K562 (cell line): ENCODE measurements around the gene ATP5PO. TPM values are rescaled to one million over a fixed set of nuclear protein-coding genes. Genes with fewer than 3 reads are reported as not detected.

ENCODE experiments used
- ATAC-seq: fragments of 200-7000 bp; cut with Tn5 transposase; 3 replicates; pipeline ENCODE4 v1.9.1; 2020; ENCODE audit warnings: moderate library complexity
- BruUV-seq: library from RNA; stranded (reverse); fragments of 400-500 nt; replicated peaks from 2 replicates; lab custom pipeline; 2021; lab: Mats Ljungman, UMichigan
- CTCF ChIA-PET: fragments of 300-600 bp; formaldehyde crosslinking; extraction: SDS; loops from one replicate; lab custom pipeline; 2021; ENCODE audit warnings: low intra/inter-chr PET ratio; lab: Yijun Ruan, JAX
- POLR2A ChIA-PET: fragments of 300-600, 350-650 bp; sonication (Branson Sonifier 250); formaldehyde crosslinking; extraction: SDS; loops from one replicate; lab custom pipeline; 2021; ENCODE audit warnings: antibody characterized with exemption, inconsistent platforms; lab: Yijun Ruan, JAX
- DNase-seq, 4 experiments: peaks; one replicate each; pipeline versions ENCODE4 v3.0.0 to v3.0.0-alpha.2; 2011 to 2018; ENCODE audit warnings: low spot score in 3 of 4, mixed read lengths in 3 of 4; ENCODE audit errors: extremely low read depth in 1 of 4
- FAIRE-seq: peaks from 2 replicates; lab custom pipeline; 2011; peaks lifted over from hg19 to GRCh38; lab: Jason Lieb, UNC
- H2AFZ ChIP-seq: 2 replicates; pipeline ENCODE4 v1.6.0; 2011; ENCODE audit warnings: low read depth, low read length, control low read depth, inconsistent platforms
- H3K27ac ChIP-seq: fragments of 200-600 bp; 3 replicates; pipeline ENCODE4 v1.8.0; 2011; ENCODE audit warnings: low read depth, mild to moderate bottlenecking, control low read depth, inconsistent platforms, low read length, moderate library complexity, mixed read lengths; ENCODE audit errors: extremely low read depth
- H3K27me3 ChIP-seq, 2 experiments: fragments of 300-600 bp in 1 of 2; 2 replicates in 1 of 2; 3 replicates in 1 of 2; pipeline versions ENCODE4 v1.6.0 to v1.8.0; 2011; ENCODE audit warnings: inconsistent platforms in 2 of 2, low read length in 2 of 2, mild to moderate bottlenecking in 1 of 2, mixed read lengths in 1 of 2, moderate library complexity in 1 of 2; ENCODE audit not compliant: control insufficient read depth in 2 of 2, insufficient read depth in 2 of 2
- H3K36me3 ChIP-seq: fragments of 300-600 bp; 3 replicates; pipeline ENCODE4 v1.8.0; 2011; ENCODE audit warnings: mild to moderate bottlenecking, low read length, inconsistent platforms; ENCODE audit not compliant: control insufficient read depth, insufficient read depth
- H3K4me1 ChIP-seq, 2 experiments: fragments of 200-600 bp in 1 of 2; replicated peaks in 1 of 2; 2 replicates in 1 of 2; 3 replicates in 1 of 2; pipeline versions ENCODE4 v1.5.1 to v1.8.0; 2011; ENCODE audit warnings: inconsistent platforms in 2 of 2, low read length in 2 of 2, mild to moderate bottlenecking in 1 of 2, mixed read lengths in 1 of 2, moderate library complexity in 1 of 2; ENCODE audit not compliant: control insufficient read depth in 2 of 2, insufficient read depth in 2 of 2
- H3K4me2 ChIP-seq: 2 replicates; pipeline ENCODE4 v1.6.1; 2011; ENCODE audit warnings: low read length, control low read depth, inconsistent platforms, mixed read lengths; ENCODE audit not compliant: insufficient read depth
- H3K4me3 ChIP-seq: fragments of 200-600 bp; sonication (generic), shearing (Covaris generic); 2 replicates; pipeline ENCODE4 v1.5.1; 2016; ENCODE audit warnings: control low read depth, inconsistent platforms
- H3K79me2 ChIP-seq: fragments of 200-600 bp; 3 replicates; pipeline ENCODE4 v1.8.0; 2011; ENCODE audit warnings: low read length, inconsistent platforms; ENCODE audit not compliant: control insufficient read depth, insufficient read depth
- H3K9ac ChIP-seq, 2 experiments: 2 replicates each; pipeline versions ENCODE4 v1.6.0 to v1.6.1; 2011; ENCODE audit warnings: low read depth in 2 of 2, low read length in 2 of 2, control low read depth in 1 of 2, inconsistent platforms in 1 of 2, mild to moderate bottlenecking in 1 of 2, mixed read lengths in 1 of 2; ENCODE audit not compliant: insufficient read depth in 1 of 2
- H3K9me1 ChIP-seq: one replicate; pipeline ENCODE4 v1.6.0; 2011; ENCODE audit warnings: inconsistent platforms, mild to moderate bottlenecking, low read length, moderate library complexity; ENCODE audit not compliant: control insufficient read depth, insufficient read depth
- H3K9me3 ChIP-seq: replicated peaks from 2 replicates; pipeline ENCODE4 v1.5.1; 2011; ENCODE audit warnings: low read depth, low read length, inconsistent platforms; ENCODE audit not compliant: control insufficient read depth, insufficient read depth
- H4K20me1 ChIP-seq: replicated peaks from 2 replicates; pipeline ENCODE4 v1.6.1; 2011; ENCODE audit warnings: low read length, inconsistent platforms, mixed read lengths; ENCODE audit not compliant: control insufficient read depth, insufficient read depth
- CGGBP1 ChIP-seq: fragments of 250-450 bp; sonication (Bioruptor Pico); IDR thresholded peaks from 2 replicates; pipeline ENCODE4 v1.9.0; 2021; ENCODE audit warnings: mild to moderate bottlenecking
- NFE2 ChIP-seq: IDR thresholded peaks from 2 replicates; pipeline ENCODE4 v1.6.1; 2014; ENCODE audit warnings: antibody characterized with exemption, low read depth
- SIN3A ChIP-seq, 2 experiments: fragments of 150-350 bp in 1 of 2; IDR thresholded peaks; 2 replicates each; pipeline ENCODE4 v1.6.1; 2011 to 2016; ENCODE audit warnings: borderline replicate concordance in 2 of 2, low read depth in 2 of 2, low read length in 2 of 2, mild to moderate bottlenecking in 2 of 2, moderate library complexity in 2 of 2; ENCODE audit not compliant: control insufficient read depth in 1 of 2
- SRSF3 ChIP-seq: fragments of 200-400 bp; formaldehyde crosslinking; IDR thresholded peaks from 2 replicates; pipeline ENCODE4 v1.6.1; 2016; ENCODE audit warnings: mild to moderate bottlenecking, low read length, moderate library complexity; ENCODE audit not compliant: insufficient read depth
- ZBTB11 ChIP-seq, 3 experiments: fragments of 200-800 bp in 1 of 3; fragments of 250-450 bp in 1 of 3; fragments of 450-650 bp in 1 of 3; sonication (Bioruptor Pico) in 1 of 3; sonication (Bioruptor generic) in 1 of 3; formaldehyde crosslinking in 1 of 3; IDR thresholded peaks; 2 replicates each; pipeline versions ENCODE4 v1.6.1 to v1.8.0; 2016 to 2022; ENCODE audit warnings: mild to moderate bottlenecking in 2 of 3, missing genetic modification characterization in 2 of 3, missing compliant biosample characterization in 1 of 3, moderate library complexity in 1 of 3
- ZBTB9 ChIP-seq: fragments of 450-650 bp; formaldehyde crosslinking; IDR thresholded peaks from 2 replicates; pipeline ENCODE4 v1.4.0; 2020; ENCODE audit warnings: mild to moderate bottlenecking, moderate library complexity
- WGBS: fragments of 100-300 bp; shearing (Covaris generic); methylation state at CpG from one replicate; pipeline ENCODE4 v1.1.6; 2016; ENCODE audit warnings: low coverage, mixed read lengths; ENCODE audit not compliant: insufficient coverage; ENCODE audit errors: missing lambda C conversion rate; 5-methylcytosine and 5-hydroxymethylcytosine counted together
- in situ Hi-C: fragments of 300-500 bp; cut with MboI; formaldehyde crosslinking; loops from 4 replicates; pipeline ENCODE4 v1.15.0; 2018; ENCODE audit warnings: inconsistent platforms, mixed read lengths
- intact Hi-C: fragments of 100-400 bp; cut with micrococcal nuclease; formaldehyde crosslinking; loops from 2 replicates; pipeline ENCODE4 v1.14.2; 2022
- polyA plus RNA-seq, 8 experiments: library from polyadenylated mRNA; depleted of rRNA in 4 of 8; stranded (reverse) in 5 of 8; unstranded in 3 of 8; fragments of >200 nt; fragmentation: Nextera tagmentation in 2 of 8; fragmentation: Illumina TruSeq in 1 of 8; extraction: Ambion mirVana in 2 of 8; extraction: Trizol in 1 of 8; gene quantifications; 2 replicates each; pipeline versions ENCODE4 v1.2.1 to v1.2.3, GENCODE V29; 2011 to 2014; ENCODE audit warnings: inconsistent platforms in 1 of 8, missing spikeins in 1 of 8
- total RNA-seq, 7 experiments: library from RNA; depleted of rRNA in 6 of 7; stranded (reverse); fragments of >200 nt in 6 of 7; fragmentation: Illumina TruSeq in 2 of 7; extraction: Trizol in 2 of 7; gene quantifications; 2 replicates each; pipeline versions ENCODE4 v1.2.1 to v1.2.3, GENCODE V29; 2011 to 2021; ENCODE audit warnings: low replicate concordance in 1 of 7

Gene ATP5PO
- total and polyA plus RNA-seq, 9 of the 15 experiments (the other 6 are each of a cell fraction or from before 2014, with no cell fraction given): 367 to 2,722 (median 808) TPM

- no peak for TF ChIP-seq CGGBP1 (CRISPR knock-in tag)
- TF ChIP-seq, all 486 proteins: peak for 2
Measured at GRCh38 chr21:33954395-33954794, 38.8 kb upstream of the ATP5PO start (continued).

- no peak for DNase-seq
- FAIRE-seq: no peak
- whole genome bisulfite sequencing: 55% methylated on average over 8 of the region's 8 CpGs
- no TSS peak for BruUV-seq
- POLR2A ChIA-PET: interaction anchor here (0.6 to 2.2 kb wide), 5 partner anchors 11 to 26 kb away, joined by 3 to 10 read pairs (median 3); no protein-coding TSS in a partner anchor
- no peak for ATAC-seq
- H4K20me1 ChIP-seq: no peaks in the 10 kb centered on the region
- H3K27ac ChIP-seq: peak overlapping the region; percentile 2; the same call in 1 of the 3 replicates
- H2AFZ ChIP-seq: peak overlapping the region; percentile 47; the same call in 1 of the 2 replicates
- no peaks in the 10 kb centered on the region for H3K36me3 ChIP-seq
- no peaks in the 10 kb centered on the region for H3K79me2 ChIP-seq
- H3K9ac ChIP-seq: 0 out of 4 replicates have a peak overlapping the region, but pooled peaks of 1 of the 2 experiments have one; percentile 24
- CTCF ChIA-PET: no interaction called here
- no peaks in the 10 kb centered on the region for H3K27me3 ChIP-seq
- in situ Hi-C loops (no loop called here), intact Hi-C loops (no loop called here)
- H3K4me1 ChIP-seq: peaks cover 17 to 26% of the 10 kb centered on the region in 2 experiments
- H3K9me3 ChIP-seq: no peaks in the 10 kb centered on the region
- no peaks in the 10 kb centered on the region for H3K9me1 ChIP-seq
- H3K4me2 ChIP-seq: peak overlapping the region; percentile 25; the same call in 1 of the 2 replicates
- no peak overlapping the region for H3K4me3 ChIP-seq
- no peak for TF ChIP-seq SRSF3
- TF ChIP-seq ZBTB9 (CRISPR knock-in tag): no peak
- 0 out of 2 replicates have a peak, but pooled peaks have one; percentile 6 for TF ChIP-seq NFE2
- no peak for TF ChIP-seq SIN3A (IDR thresholded peaks at IDR 0.05; ENCODE audit: borderline replicate concordance in 2 of 2, control insufficient read depth in 1 of 2, low read depth in 2 of 2, low read length in 2 of 2)
- TF ChIP-seq ZBTB11 (CRISPR knock-in tag; IDR thresholded peaks at IDR 0.05): peak in 1 of 3 experiments; percentile 46; a peak in 1 of 6 replicates
Measured at GRCh38 chr21:33951276-33952178, 35.9 kb upstream of the ATP5PO start.
